HG03575 (cell line): Measurements from ENCODE around the gene NPLOC4.

ENCODE experiments used
- ATAC-seq: cut with Tn5 transposase; IDR thresholded peaks from one replicate; pipeline ENCODE4 v1.9.1; 2021; ENCODE audit not compliant: unreplicated experiment, insufficient number of reproducible peaks, low FRiP score; ENCODE audit errors: extremely low read depth

Gene NPLOC4

GRCh38 chr17:81665205-81666091 lies 28.5 kb upstream of the NPLOC4 start:
- no peak for ATAC-seq

- no peak for ATAC-seq
Measured at GRCh38 chr17:81664051-81664470, 27.1 kb upstream of the NPLOC4 start.

- no peak for ATAC-seq
Measured at GRCh38 chr17:81662002-81662401, 25.1 kb upstream of the NPLOC4 start.

- ATAC-seq = no peak
Measured at GRCh38 chr17:81660441-81660840, 23.5 kb upstream of the NPLOC4 start.

GRCh38 chr17:81659038-81659437 lies 22.1 kb upstream of the NPLOC4 start:
- no peak for ATAC-seq

DNA sequence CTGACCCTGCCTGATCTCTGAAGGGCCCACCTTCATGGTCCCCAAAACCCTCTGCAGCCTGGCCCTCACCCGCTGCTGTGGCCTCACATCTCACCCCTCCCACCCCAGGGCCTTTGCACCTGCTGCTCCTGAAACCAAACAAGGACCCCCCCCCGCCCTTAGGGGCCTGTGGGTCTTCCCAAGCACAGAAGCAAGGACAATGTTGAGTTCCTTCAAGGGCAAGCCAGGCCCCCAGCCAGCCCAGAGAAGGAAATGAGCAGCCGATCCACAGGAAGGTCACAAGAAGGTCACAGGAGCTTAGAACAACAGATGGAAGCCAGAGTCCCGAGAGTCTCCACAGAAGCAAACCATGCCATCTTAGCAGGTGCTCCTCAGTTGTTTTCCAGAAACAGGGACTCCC lies 19.9 kb upstream of the NPLOC4 start:
- no peak for ATAC-seq

GRCh38 chr17:81656118-81656743 lies 19.3 kb upstream of the NPLOC4 start, which contains the start of gene PDE6G:
Gene PDE6G (minus strand): TSS chr17:81656542. CDS start chr17:81653305, 3,237 bp downstream.
- ATAC-seq = no peak

DNA sequence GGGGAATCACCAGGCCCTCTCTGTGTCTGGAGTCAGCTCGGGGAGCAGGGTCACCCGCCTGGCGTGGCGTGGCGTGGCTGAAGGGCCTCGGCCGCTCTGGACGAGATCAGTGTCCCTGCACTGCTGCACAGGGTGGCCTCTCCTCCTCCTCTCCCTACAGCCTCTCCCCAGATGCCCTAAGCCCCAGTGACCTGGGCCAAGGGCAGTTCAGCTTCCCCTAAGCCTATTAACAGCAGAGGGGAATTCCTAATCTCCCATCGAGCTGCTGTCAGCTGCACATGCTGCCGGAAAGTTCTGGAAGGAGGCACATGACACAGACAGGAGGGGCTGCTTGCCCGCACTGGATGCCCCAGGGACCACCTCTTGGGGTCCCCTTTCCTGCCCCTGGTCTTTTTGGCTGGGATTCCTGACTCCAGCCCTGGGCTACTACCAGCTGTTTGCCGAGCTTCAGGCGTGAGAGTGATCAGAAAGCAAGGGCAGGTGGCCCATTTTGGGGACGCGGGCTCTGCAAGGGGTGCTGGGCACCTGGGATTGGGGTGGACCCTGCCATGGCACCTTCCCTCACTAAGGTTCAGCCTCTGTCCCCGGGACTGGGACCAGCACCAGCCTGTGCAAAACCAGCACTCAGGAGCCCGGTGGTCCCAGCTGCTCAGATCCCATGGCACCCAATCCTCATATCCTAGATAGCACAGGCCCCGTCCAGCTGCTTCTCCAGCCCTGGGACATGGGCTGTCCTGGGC lies 18.6 kb upstream of the NPLOC4 start:
- ATAC-seq = no peak

GRCh38 chr17:81652906-81653771 lies 16.2 kb upstream of the NPLOC4 start:
- ATAC-seq = no peak

DNA sequence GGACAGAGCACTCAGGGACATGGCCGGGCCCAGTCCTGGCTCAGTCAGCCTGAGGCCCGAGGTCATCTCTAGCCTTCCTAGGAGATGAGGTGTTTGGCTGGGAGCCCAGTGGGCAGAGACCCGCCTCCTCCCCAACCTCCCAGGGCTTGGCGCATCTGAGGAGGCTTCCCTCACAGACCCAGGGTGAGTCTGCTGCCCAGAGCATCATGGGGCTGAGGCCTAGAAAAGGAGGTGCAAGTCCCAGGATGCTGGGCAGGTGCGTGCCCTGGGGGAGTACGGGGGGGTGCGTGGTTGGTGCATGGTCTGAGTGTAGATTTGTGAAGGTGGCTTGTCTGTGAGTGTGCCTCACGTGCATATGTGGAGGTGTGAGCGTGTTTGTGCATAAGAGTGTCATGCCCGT lies 14.8 kb upstream of the NPLOC4 start:
- no peak for ATAC-seq

- ATAC-seq = no peak
Measured at GRCh38 chr17:81650951-81651350, 14.0 kb upstream of the NPLOC4 start.

DNA sequence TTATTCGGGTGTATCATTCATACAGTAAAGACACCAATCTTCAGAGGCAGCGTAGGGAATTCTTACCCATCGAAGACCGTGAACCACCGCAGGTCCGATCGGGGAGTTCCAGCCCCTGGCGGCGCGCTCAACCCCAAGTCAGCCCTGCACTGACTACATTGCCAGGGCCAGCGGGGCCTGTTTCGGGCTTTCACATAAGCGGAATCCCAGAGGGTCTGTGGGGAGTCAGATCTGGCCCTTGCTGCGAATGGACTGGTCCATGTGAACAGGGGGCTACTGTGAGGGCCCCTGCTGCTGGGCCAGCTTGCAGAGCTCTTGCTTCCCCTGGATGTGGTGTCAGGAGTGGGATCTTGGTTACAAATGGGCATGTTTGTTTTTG lies 11.8 kb upstream of the NPLOC4 start:
- no peak for ATAC-seq

DNA sequence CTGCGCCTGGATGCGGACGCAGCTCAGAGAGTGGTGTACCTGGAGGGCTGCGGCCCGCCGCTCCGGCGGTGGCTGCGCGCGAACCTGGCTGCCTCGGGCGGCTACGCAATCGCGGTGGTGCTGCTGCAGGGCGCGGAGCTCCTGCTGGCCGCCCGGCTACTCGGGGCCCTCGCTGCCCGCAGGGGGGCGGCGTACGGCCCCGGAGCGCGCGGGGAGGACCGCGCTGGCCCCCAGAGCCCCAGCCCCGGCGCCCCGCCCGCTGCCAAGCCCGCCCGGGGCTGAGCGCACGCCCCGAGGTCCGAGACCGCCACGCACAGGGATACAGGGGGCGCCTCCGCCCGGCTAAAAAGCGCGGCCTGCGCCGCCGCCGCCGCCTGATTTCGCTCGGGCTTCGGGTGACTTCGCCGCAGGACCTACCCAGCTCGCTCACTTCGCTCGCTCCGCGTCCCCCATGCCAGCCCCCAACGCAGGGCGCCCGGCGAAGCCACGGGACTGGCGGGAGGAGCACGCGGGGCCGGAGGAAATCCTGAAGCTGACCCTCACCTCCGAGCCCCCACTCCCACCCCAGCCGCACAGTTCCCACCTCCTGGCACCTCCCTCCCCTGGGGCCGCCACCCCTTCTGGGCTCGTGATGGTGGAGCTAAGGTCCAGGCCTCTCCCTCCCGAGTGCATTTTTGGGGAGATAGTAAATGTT lies 11.2 kb upstream of the NPLOC4 start:
- ATAC-seq = no peak

- ATAC-seq = no peak
Measured at GRCh38 chr17:81647640-81648012, 10.7 kb upstream of the NPLOC4 start.

- ATAC-seq = no peak
Measured at GRCh38 chr17:81646869-81647600, 10.1 kb upstream of the NPLOC4 start.

- ATAC-seq = no peak
Measured at GRCh38 chr17:81644976-81645952, 8.4 kb upstream of the NPLOC4 start.

DNA sequence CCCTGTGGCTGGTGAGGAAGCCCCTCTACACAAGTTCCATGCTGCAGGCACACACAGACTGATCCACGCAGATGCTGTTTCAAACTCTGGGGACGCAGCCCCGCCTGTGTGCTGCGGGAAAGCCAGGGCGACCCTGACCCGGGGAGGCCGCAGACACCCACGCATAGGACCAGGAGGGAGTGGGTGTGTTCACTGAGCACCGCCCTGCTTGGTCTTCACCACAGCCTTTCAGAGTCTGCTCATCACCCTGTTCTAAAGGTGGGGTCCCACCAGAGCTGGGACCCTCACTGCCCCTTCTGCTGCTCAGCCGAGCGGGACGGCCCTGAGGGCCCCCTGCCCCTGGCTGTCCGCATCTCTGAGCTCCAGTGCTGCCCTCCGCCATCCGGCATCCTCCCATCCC lies 7.6 kb upstream of the NPLOC4 start:
- no peak for ATAC-seq
